ENCODE measurements around the gene KIR2DL4.
"Not testable (repeated sequence)": the region's sequence is repeated elsewhere in the genome, so short reads cannot be mapped to it uniquely, and the experiment has no call there.

KIR2DL4 gene

GRCh38 chr19:54770511-54770910, 32.9 kb upstream of the KIR2DL4 start:
- H3K9ac ChIP-seq (ENCODE audit: low read length); H3K36me3 ChIP-seq (ENCODE audit: insufficient read depth, low read length); H3K9me2 ChIP-seq (ENCODE audit: low read depth, low read length): not testable (repeated sequence)

GRCh38 chr19:54771018-54771960, 32.1 kb upstream of the KIR2DL4 start:
- not testable (repeated sequence) for H2AFZ ChIP-seq (ENCODE audit: low read length); H3K4me2 ChIP-seq (ENCODE audit: low read length); H3K9me2 ChIP-seq (ENCODE audit: low read depth, low read length); H3K9me3 ChIP-seq (ENCODE audit: low read length); H3K9ac ChIP-seq (ENCODE audit: low read length); H3K27ac ChIP-seq (ENCODE audit: low read depth, low read length, poor library complexity, severe bottlenecking); H4K20me1 ChIP-seq (ENCODE audit: insufficient read depth, low read length); H3K36me3 ChIP-seq (ENCODE audit: insufficient read depth, low read length); H3K4me1 ChIP-seq (ENCODE audit: insufficient read depth, low read length, severe bottlenecking); H3K4me3 ChIP-seq (ENCODE audit: low read depth, low read length, poor library complexity, severe bottlenecking); H3F3A ChIP-seq (ENCODE audit: insufficient read depth, low read length); H3K79me2 ChIP-seq (ENCODE audit: insufficient read depth, low read length); H3K27me3 ChIP-seq (ENCODE audit: insufficient read depth, low read length)

More at GRCh38 chr19:54770511-54770910, 32.9 kb upstream of the KIR2DL4 start:
- H3K9me3 ChIP-seq (ENCODE audit: low read length); H3K27ac ChIP-seq (ENCODE audit: low read depth, low read length, poor library complexity, severe bottlenecking); H4K20me1 ChIP-seq (ENCODE audit: insufficient read depth, low read length); H3K27me3 ChIP-seq (ENCODE audit: insufficient read depth, low read length); H3F3A ChIP-seq (ENCODE audit: insufficient read depth, low read length); H3K4me2 ChIP-seq (ENCODE audit: low read length); H3K79me2 ChIP-seq (ENCODE audit: insufficient read depth, low read length); H2AFZ ChIP-seq (ENCODE audit: low read length); H3K4me3 ChIP-seq (ENCODE audit: low read depth, low read length, poor library complexity, severe bottlenecking); H3K4me1 ChIP-seq (ENCODE audit: insufficient read depth, low read length, severe bottlenecking): not testable (repeated sequence)

- not testable (repeated sequence) for H3K4me2 ChIP-seq (ENCODE audit: low read length); H3K9me2 ChIP-seq (ENCODE audit: low read depth, low read length); H3K27me3 ChIP-seq (ENCODE audit: insufficient read depth, low read length); H3K4me1 ChIP-seq (ENCODE audit: insufficient read depth, low read length, severe bottlenecking); H3K9me3 ChIP-seq (ENCODE audit: low read length); H2AFZ ChIP-seq (ENCODE audit: low read length); H4K20me1 ChIP-seq (ENCODE audit: insufficient read depth, low read length); H3K27ac ChIP-seq (ENCODE audit: low read depth, low read length, poor library complexity, severe bottlenecking); H3K36me3 ChIP-seq (ENCODE audit: insufficient read depth, low read length); H3F3A ChIP-seq (ENCODE audit: insufficient read depth, low read length); H3K4me3 ChIP-seq (ENCODE audit: low read depth, low read length, poor library complexity, severe bottlenecking); H3K79me2 ChIP-seq (ENCODE audit: insufficient read depth, low read length); H3K9ac ChIP-seq (ENCODE audit: low read length)
Measured at GRCh38 chr19:54772666-54773065, 30.7 kb upstream of the KIR2DL4 start.

GRCh38 chr19:54775095-54775815, 28.2 kb upstream of the KIR2DL4 start:
- H3K9me2 ChIP-seq (ENCODE audit: low read depth, low read length); H3K27ac ChIP-seq (ENCODE audit: low read depth, low read length, poor library complexity, severe bottlenecking); H4K20me1 ChIP-seq (ENCODE audit: insufficient read depth, low read length); H3K27me3 ChIP-seq (ENCODE audit: insufficient read depth, low read length); H3K4me2 ChIP-seq (ENCODE audit: low read length); H3K79me2 ChIP-seq (ENCODE audit: insufficient read depth, low read length); H3K9ac ChIP-seq (ENCODE audit: low read length); H3K9me3 ChIP-seq (ENCODE audit: low read length); H3F3A ChIP-seq (ENCODE audit: insufficient read depth, low read length); H3K36me3 ChIP-seq (ENCODE audit: insufficient read depth, low read length); H3K4me1 ChIP-seq (ENCODE audit: insufficient read depth, low read length, severe bottlenecking); H3K4me3 ChIP-seq (ENCODE audit: low read depth, low read length, poor library complexity, severe bottlenecking); H2AFZ ChIP-seq (ENCODE audit: low read length): not testable (repeated sequence)

- H3K4me1 ChIP-seq (ENCODE audit: insufficient read depth, low read length, severe bottlenecking); H3K4me3 ChIP-seq (ENCODE audit: low read depth, low read length, poor library complexity, severe bottlenecking); H3K79me2 ChIP-seq (ENCODE audit: insufficient read depth, low read length); H3K27me3 ChIP-seq (ENCODE audit: insufficient read depth, low read length); H3K36me3 ChIP-seq (ENCODE audit: insufficient read depth, low read length); H3K9me3 ChIP-seq (ENCODE audit: low read length); H2AFZ ChIP-seq (ENCODE audit: low read length); H3K4me2 ChIP-seq (ENCODE audit: low read length); H3F3A ChIP-seq (ENCODE audit: insufficient read depth, low read length); H3K9me2 ChIP-seq (ENCODE audit: low read depth, low read length); H4K20me1 ChIP-seq (ENCODE audit: insufficient read depth, low read length); H3K9ac ChIP-seq (ENCODE audit: low read length); H3K27ac ChIP-seq (ENCODE audit: low read depth, low read length, poor library complexity, severe bottlenecking): not testable (repeated sequence)
Measured at GRCh38 chr19:54775830-54776229, 27.6 kb upstream of the KIR2DL4 start.

GRCh38 chr19:54777851-54778250, 25.6 kb upstream of the KIR2DL4 start:
- not testable (repeated sequence) for H3K9ac ChIP-seq (ENCODE audit: low read length); H3K4me2 ChIP-seq (ENCODE audit: low read length); H3K9me2 ChIP-seq (ENCODE audit: low read depth, low read length); H4K20me1 ChIP-seq (ENCODE audit: insufficient read depth, low read length); H3K36me3 ChIP-seq (ENCODE audit: insufficient read depth, low read length); H3K79me2 ChIP-seq (ENCODE audit: insufficient read depth, low read length); H3K4me3 ChIP-seq (ENCODE audit: low read depth, low read length, poor library complexity, severe bottlenecking); H2AFZ ChIP-seq (ENCODE audit: low read length); H3K27me3 ChIP-seq (ENCODE audit: insufficient read depth, low read length); H3K27ac ChIP-seq (ENCODE audit: low read depth, low read length, poor library complexity, severe bottlenecking); H3K4me1 ChIP-seq (ENCODE audit: insufficient read depth, low read length, severe bottlenecking); H3F3A ChIP-seq (ENCODE audit: insufficient read depth, low read length); H3K9me3 ChIP-seq (ENCODE audit: low read length)

- not testable (repeated sequence) for H3F3A ChIP-seq (ENCODE audit: insufficient read depth, low read length); H2AFZ ChIP-seq (ENCODE audit: low read length); H3K4me3 ChIP-seq (ENCODE audit: low read depth, low read length, poor library complexity, severe bottlenecking); H3K27me3 ChIP-seq (ENCODE audit: insufficient read depth, low read length); H3K36me3 ChIP-seq (ENCODE audit: insufficient read depth, low read length); H4K20me1 ChIP-seq (ENCODE audit: insufficient read depth, low read length); H3K9me3 ChIP-seq (ENCODE audit: low read length); H3K9ac ChIP-seq (ENCODE audit: low read length); H3K27ac ChIP-seq (ENCODE audit: low read depth, low read length, poor library complexity, severe bottlenecking); H3K79me2 ChIP-seq (ENCODE audit: insufficient read depth, low read length); H3K4me2 ChIP-seq (ENCODE audit: low read length); H3K4me1 ChIP-seq (ENCODE audit: insufficient read depth, low read length, severe bottlenecking); H3K9me2 ChIP-seq (ENCODE audit: low read depth, low read length)
Measured at GRCh38 chr19:54778896-54779295, 24.5 kb upstream of the KIR2DL4 start.
